ENCODE data around the gene HPF1.

DNA sequence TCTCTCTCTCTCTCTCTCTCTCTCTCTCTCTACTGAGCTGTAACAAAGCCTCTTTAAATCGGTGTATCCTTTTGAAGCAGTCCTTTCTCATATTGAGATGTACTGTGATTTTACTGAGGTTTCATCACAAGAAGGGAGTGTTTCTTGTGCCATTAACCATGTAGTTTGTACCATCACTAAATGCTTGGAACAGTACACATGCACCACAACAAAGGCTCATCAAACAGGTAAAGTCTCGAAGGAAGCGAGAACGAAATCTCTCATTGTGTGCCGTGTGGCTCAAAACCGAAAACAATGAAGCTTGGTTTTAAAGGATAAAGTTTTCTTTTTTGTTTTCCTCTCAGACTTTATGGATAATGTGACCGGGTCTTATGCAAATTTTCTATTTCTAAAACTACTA is 37.2 kb downstream of the HPF1 start:
- no peak for TF ChIP-seq EZH2 (IDR thresholded peaks at IDR 0.05; ENCODE audit: borderline replicate concordance, low read depth, low read length, severe bottlenecking)
- TF ChIP-seq, protein P1, sequence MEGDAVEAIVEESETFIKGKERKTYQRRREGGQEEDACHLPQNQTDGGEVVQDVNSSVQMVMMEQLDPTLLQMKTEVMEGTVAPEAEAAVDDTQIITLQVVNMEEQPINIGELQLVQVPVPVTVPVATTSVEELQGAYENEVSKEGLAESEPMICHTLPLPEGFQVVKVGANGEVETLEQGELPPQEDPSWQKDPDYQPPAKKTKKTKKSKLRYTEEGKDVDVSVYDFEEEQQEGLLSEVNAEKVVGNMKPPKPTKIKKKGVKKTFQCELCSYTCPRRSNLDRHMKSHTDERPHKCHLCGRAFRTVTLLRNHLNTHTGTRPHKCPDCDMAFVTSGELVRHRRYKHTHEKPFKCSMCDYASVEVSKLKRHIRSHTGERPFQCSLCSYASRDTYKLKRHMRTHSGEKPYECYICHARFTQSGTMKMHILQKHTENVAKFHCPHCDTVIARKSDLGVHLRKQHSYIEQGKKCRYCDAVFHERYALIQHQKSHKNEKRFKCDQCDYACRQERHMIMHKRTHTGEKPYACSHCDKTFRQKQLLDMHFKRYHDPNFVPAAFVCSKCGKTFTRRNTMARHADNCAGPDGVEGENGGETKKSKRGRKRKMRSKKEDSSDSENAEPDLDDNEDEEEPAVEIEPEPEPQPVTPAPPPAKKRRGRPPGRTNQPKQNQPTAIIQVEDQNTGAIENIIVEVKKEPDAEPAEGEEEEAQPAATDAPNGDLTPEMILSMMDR (IDR thresholded peaks at IDR 0.05; ENCODE audit: borderline replicate concordance, extremely low read depth, low read length, poor library complexity, severe bottlenecking), result no peak
